K562 (cell line): ENCODE measurements around the gene MLXIPL. TPM values are rescaled to one million over a fixed set of nuclear protein-coding genes. Genes with fewer than 3 reads are reported as not detected.

Source experiments
- ARHGAP35 ChIP-seq: fragments of 450-650 bp; IDR thresholded peaks from 2 replicates; pipeline ENCODE4 v1.6.1; 2018; ENCODE audit not compliant: partially characterized antibody
- CGGBP1 ChIP-seq: fragments of 250-450 bp; sonication (Bioruptor Pico); IDR thresholded peaks from 2 replicates; pipeline ENCODE4 v1.9.0; 2021; ENCODE audit warnings: mild to moderate bottlenecking
- DACH1 ChIP-seq: fragments of 450-650 bp; IDR thresholded peaks from 2 replicates; pipeline ENCODE4 v1.6.1; 2018; ENCODE audit not compliant: partially characterized antibody
- ELF4 ChIP-seq: fragments of 450-650 bp; formaldehyde crosslinking; IDR thresholded peaks from 2 replicates; pipeline ENCODE4 v1.4.0; 2022; ENCODE audit warnings: missing genetic modification characterization
- LARP7 ChIP-seq: fragments of 450-650 bp; IDR thresholded peaks from 2 replicates; pipeline ENCODE4 v1.6.1; 2016
- NR1H2 ChIP-seq: sonication (generic); formaldehyde crosslinking; IDR thresholded peaks from 2 replicates; pipeline ENCODE4 v1.4.0; 2020; ENCODE audit warnings: mild to moderate bottlenecking, missing genetic modification reagents
- PTBP1 ChIP-seq: fragments of 200-400 bp; formaldehyde crosslinking; IDR thresholded peaks from 2 replicates; pipeline ENCODE4 v1.6.1; 2017; ENCODE audit warnings: low read depth, low read length
- SRSF1 ChIP-seq: fragments of 200-400 bp; formaldehyde crosslinking; IDR thresholded peaks from 2 replicates; pipeline ENCODE4 v1.6.1; 2017; ENCODE audit warnings: mild to moderate bottlenecking, low read depth, low read length, moderate library complexity
- ZNF24 ChIP-seq: fragments of 450-650 bp; IDR thresholded peaks from 2 replicates; pipeline ENCODE4 v1.6.1; 2016
- polyA plus RNA-seq, 8 experiments: library from polyadenylated mRNA; depleted of rRNA in 4 of 8; stranded (reverse) in 5 of 8; unstranded in 3 of 8; fragments of >200 nt; fragmentation: Nextera tagmentation in 2 of 8; fragmentation: Illumina TruSeq in 1 of 8; extraction: Ambion mirVana in 2 of 8; extraction: Trizol in 1 of 8; gene quantifications; 2 replicates each; pipeline versions ENCODE4 v1.2.1 to v1.2.3, GENCODE V29; 2011 to 2014; ENCODE audit warnings: inconsistent platforms in 1 of 8, missing spikeins in 1 of 8
- total RNA-seq, 7 experiments: library from RNA; depleted of rRNA in 6 of 7; stranded (reverse); fragments of >200 nt in 6 of 7; fragmentation: Illumina TruSeq in 2 of 7; extraction: Trizol in 2 of 7; gene quantifications; 2 replicates each; pipeline versions ENCODE4 v1.2.1 to v1.2.3, GENCODE V29; 2011 to 2021; ENCODE audit warnings: low replicate concordance in 1 of 7
- TF ChIP-seq, protein P1 (sequence below): fragments of 450-650 bp; IDR thresholded peaks from 2 replicates; pipeline ENCODE4 v1.6.1; 2017; ENCODE audit warnings: mild to moderate bottlenecking, moderate library complexity
- TF ChIP-seq, protein P2 (sequence below), 2 experiments: fragments of 450-650 bp in 1 of 2; sonication (generic) in 1 of 2; formaldehyde crosslinking in 1 of 2; IDR thresholded peaks; 2 replicates each; pipeline versions ENCODE4 v1.7.1 to v1.9.0; 2016 to 2022; ENCODE audit warnings: inconsistent platforms in 1 of 2, mild to moderate bottlenecking in 1 of 2, missing genetic modification reagents in 1 of 2
- TF ChIP-seq, protein P3 (sequence below), 2 experiments: fragments of 450-650 bp; IDR thresholded peaks; 2 replicates each; pipeline ENCODE4 v1.6.1; 2016

Gene MLXIPL
- total and polyA plus RNA-seq, 9 of the 15 experiments (the other 6 are each of a cell fraction or from before 2014, with no cell fraction given) = 0.11 to 18.4 (median 1.4) TPM

DNA sequence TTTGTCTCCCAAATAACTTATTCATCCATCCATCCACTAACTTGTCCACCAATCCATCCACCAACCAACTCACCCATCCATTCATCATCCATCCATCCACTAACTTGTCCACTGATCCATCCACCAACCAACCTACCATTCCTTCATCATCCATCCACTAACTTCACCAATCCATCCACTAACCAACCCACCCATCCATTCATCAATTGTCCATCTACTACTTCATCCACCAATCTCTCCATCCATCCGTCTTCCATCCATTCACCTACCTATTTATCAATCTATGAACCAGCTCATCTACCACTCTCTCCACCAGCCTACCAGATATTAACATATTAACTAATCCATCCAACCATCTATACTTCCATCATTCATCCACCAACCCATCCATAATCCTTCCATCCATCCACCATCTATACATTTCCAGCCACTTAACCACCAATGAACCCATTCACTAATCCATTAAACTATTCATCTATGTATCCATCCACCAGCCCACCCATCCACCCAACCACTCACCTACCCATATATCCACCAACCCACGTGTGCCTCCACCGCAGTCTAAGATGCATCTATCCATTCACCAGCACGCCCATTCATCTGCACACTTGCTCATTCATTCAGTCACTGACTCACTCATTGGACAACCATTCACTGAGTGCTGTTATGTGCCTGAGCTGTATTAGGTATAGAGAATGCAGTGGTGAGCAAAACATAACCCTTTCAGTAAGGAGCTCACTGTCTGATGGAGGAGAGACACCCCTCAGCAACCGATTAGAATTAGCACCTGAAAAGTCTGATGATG, 26.1 kb downstream of the MLXIPL start (continued):
- TF ChIP-seq DACH1 = peak; percentile 62
- TF ChIP-seq SRSF1 = no peak
- TF ChIP-seq PTBP1 = no peak
- TF ChIP-seq ARHGAP35 = peak; percentile 13
- TF ChIP-seq ZNF24 = peak; percentile 39; the same call in 1 of the 2 replicates
- 0 out of 2 replicates have a peak, but pooled peaks have one; percentile 55 for TF ChIP-seq LARP7
- TF ChIP-seq ELF4 (CRISPR knock-in tag) = no peak
- TF ChIP-seq, protein P1, sequence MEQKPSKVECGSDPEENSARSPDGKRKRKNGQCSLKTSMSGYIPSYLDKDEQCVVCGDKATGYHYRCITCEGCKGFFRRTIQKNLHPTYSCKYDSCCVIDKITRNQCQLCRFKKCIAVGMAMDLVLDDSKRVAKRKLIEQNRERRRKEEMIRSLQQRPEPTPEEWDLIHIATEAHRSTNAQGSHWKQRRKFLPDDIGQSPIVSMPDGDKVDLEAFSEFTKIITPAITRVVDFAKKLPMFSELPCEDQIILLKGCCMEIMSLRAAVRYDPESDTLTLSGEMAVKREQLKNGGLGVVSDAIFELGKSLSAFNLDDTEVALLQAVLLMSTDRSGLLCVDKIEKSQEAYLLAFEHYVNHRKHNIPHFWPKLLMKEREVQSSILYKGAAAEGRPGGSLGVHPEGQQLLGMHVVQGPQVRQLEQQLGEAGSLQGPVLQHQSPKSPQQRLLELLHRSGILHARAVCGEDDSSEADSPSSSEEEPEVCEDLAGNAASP = no peak
- TF ChIP-seq, protein P2, sequence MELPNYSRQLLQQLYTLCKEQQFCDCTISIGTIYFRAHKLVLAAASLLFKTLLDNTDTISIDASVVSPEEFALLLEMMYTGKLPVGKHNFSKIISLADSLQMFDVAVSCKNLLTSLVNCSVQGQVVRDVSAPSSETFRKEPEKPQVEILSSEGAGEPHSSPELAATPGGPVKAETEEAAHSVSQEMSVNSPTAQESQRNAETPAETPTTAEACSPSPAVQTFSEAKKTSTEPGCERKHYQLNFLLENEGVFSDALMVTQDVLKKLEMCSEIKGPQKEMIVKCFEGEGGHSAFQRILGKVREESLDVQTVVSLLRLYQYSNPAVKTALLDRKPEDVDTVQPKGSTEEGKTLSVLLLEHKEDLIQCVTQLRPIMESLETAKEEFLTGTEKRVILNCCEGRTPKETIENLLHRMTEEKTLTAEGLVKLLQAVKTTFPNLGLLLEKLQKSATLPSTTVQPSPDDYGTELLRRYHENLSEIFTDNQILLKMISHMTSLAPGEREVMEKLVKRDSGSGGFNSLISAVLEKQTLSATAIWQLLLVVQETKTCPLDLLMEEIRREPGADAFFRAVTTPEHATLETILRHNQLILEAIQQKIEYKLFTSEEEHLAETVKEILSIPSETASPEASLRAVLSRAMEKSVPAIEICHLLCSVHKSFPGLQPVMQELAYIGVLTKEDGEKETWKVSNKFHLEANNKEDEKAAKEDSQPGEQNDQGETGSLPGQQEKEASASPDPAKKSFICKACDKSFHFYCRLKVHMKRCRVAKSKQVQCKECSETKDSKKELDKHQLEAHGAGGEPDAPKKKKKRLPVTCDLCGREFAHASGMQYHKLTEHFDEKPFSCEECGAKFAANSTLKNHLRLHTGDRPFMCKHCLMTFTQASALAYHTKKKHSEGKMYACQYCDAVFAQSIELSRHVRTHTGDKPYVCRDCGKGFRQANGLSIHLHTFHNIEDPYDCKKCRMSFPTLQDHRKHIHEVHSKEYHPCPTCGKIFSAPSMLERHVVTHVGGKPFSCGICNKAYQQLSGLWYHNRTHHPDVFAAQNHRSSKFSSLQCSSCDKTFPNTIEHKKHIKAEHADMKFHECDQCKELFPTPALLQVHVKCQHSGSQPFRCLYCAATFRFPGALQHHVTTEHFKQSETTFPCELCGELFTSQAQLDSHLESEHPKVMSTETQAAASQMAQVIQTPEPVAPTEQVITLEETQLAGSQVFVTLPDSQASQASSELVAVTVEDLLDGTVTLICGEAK (IDR thresholded peaks at IDR 0.05) = no peak
- TF ChIP-seq, protein P2 (CRISPR knock-in tag; IDR thresholded peaks at IDR 0.05) = no peak
- no peak for TF ChIP-seq CGGBP1 (CRISPR knock-in tag)
- TF ChIP-seq NR1H2 (CRISPR knock-in tag) = no peak
- TF ChIP-seq, protein P3, sequence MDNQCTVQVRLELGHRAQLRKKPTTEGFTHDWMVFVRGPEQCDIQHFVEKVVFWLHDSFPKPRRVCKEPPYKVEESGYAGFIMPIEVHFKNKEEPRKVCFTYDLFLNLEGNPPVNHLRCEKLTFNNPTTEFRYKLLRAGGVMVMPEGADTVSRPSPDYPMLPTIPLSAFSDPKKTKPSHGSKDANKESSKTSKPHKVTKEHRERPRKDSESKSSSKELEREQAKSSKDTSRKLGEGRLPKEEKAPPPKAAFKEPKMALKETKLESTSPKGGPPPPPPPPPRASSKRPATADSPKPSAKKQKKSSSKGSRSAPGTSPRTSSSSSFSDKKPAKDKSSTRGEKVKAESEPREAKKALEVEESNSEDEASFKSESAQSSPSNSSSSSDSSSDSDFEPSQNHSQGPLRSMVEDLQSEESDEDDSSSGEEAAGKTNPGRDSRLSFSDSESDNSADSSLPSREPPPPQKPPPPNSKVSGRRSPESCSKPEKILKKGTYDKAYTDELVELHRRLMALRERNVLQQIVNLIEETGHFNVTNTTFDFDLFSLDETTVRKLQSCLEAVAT (IDR thresholded peaks at IDR 0.05) = 0 out of 4 replicates have a peak, but pooled peaks of 1 of the 2 experiments have one; percentile 33
